ENCODE measurements around the gene ABCC5.

Gene ABCC5

GRCh38 chr3:184017672-184018423, at the start of gene ABCC5:
Gene ABCC5, minus strand, starts transcription at chr3:184017884. Its CDS starts 3,492 bp downstream, at chr3:184014392.
- peak; percentile 98 for ATAC-seq (ENCODE audit: low read depth)
- no peaks in the 10 kb centered on the region for H3K9me3 ChIP-seq (ENCODE audit: severe bottlenecking)
- peak within 1 kb of the TSS; percentile 94 for H3K4me3 ChIP-seq (ENCODE audit: severe bottlenecking)
- peak; percentile 84 for TF ChIP-seq CTCF (IDR thresholded peaks at IDR 0.05; ENCODE audit: poor library complexity, severe bottlenecking)
- no peaks in the 10 kb centered on the region for H3K27me3 ChIP-seq (ENCODE audit: insufficient read depth, poor library complexity, severe bottlenecking)
- no peak within 1 kb of the TSS for H3K27ac ChIP-seq (ENCODE audit: poor library complexity, severe bottlenecking)
- H3K36me3 ChIP-seq (ENCODE audit: low read depth): no peaks in the 10 kb centered on the region; the same call in none of the 2 replicates
- DNase-seq (ENCODE audit: low spot score): peak; percentile 90
- peaks cover 5% of the 10 kb centered on the region for H3K4me1 ChIP-seq (ENCODE audit: insufficient read depth, poor library complexity, severe bottlenecking)

- H3K9me3 ChIP-seq (ENCODE audit: severe bottlenecking): no peaks in the 10 kb centered on the region
- H3K27ac ChIP-seq (ENCODE audit: poor library complexity, severe bottlenecking): no peak overlapping the region
- H3K4me3 ChIP-seq (ENCODE audit: severe bottlenecking): no peak overlapping the region
- H3K4me1 ChIP-seq (ENCODE audit: insufficient read depth, poor library complexity, severe bottlenecking): no peaks in the 10 kb centered on the region
- H3K27me3 ChIP-seq (ENCODE audit: insufficient read depth, poor library complexity, severe bottlenecking): no peaks in the 10 kb centered on the region
- TF ChIP-seq CTCF (IDR thresholded peaks at IDR 0.05; ENCODE audit: poor library complexity, severe bottlenecking): no peak
- DNase-seq (ENCODE audit: low spot score) (no peak), ATAC-seq (ENCODE audit: low read depth) (no peak)
- H3K36me3 ChIP-seq (ENCODE audit: low read depth): no peaks in the 10 kb centered on the region
These were observed 48.5 kb upstream of the ABCC5 start for GRCh38 chr3:184066211-184066610.

GRCh38 chr3:184062637-184063036, 45.0 kb upstream of the ABCC5 start:
- Histone ChIP-seq H3K4me1 (ENCODE audit: insufficient read depth, poor library complexity, severe bottlenecking) (no peaks in the 10 kb centered on the region), H3K27me3 (ENCODE audit: insufficient read depth, poor library complexity, severe bottlenecking) (no peaks in the 10 kb centered on the region), H3K9me3 (ENCODE audit: severe bottlenecking) (no peaks in the 10 kb centered on the region), H3K4me3 (ENCODE audit: severe bottlenecking) (no peak overlapping the region), H3K36me3 (ENCODE audit: low read depth) (no peaks in the 10 kb centered on the region), H3K27ac (ENCODE audit: poor library complexity, severe bottlenecking) (no peak overlapping the region)
- no peak for ATAC-seq (ENCODE audit: low read depth)
- no peak for TF ChIP-seq CTCF (IDR thresholded peaks at IDR 0.05; ENCODE audit: poor library complexity, severe bottlenecking)
- no peak for DNase-seq (ENCODE audit: low spot score)

GRCh38 chr3:184059424-184059823, 41.7 kb upstream of the ABCC5 start:
- Histone ChIP-seq H3K36me3 (ENCODE audit: low read depth) (no peaks in the 10 kb centered on the region), H3K9me3 (ENCODE audit: severe bottlenecking) (no peaks in the 10 kb centered on the region), H3K27ac (ENCODE audit: poor library complexity, severe bottlenecking) (no peak overlapping the region), H3K27me3 (ENCODE audit: insufficient read depth, poor library complexity, severe bottlenecking) (no peaks in the 10 kb centered on the region), H3K4me1 (ENCODE audit: insufficient read depth, poor library complexity, severe bottlenecking) (no peaks in the 10 kb centered on the region), H3K4me3 (ENCODE audit: severe bottlenecking) (no peak overlapping the region)
- TF ChIP-seq CTCF (IDR thresholded peaks at IDR 0.05; ENCODE audit: poor library complexity, severe bottlenecking): no peak
- no peak for ATAC-seq (ENCODE audit: low read depth)
- DNase-seq (ENCODE audit: low spot score): no peak

- no peak overlapping the region for H3K27ac ChIP-seq (ENCODE audit: poor library complexity, severe bottlenecking)
- H3K36me3 ChIP-seq (ENCODE audit: low read depth): no peaks in the 10 kb centered on the region
- no peak for TF ChIP-seq CTCF (IDR thresholded peaks at IDR 0.05; ENCODE audit: poor library complexity, severe bottlenecking)
These were observed 40.3 kb upstream of the ABCC5 start for GRCh38 chr3:184058029-184058428.

More at GRCh38 chr3:184058029-184058428, 40.3 kb upstream of the ABCC5 start:
- Histone ChIP-seq H3K4me1 (ENCODE audit: insufficient read depth, poor library complexity, severe bottlenecking) (no peaks in the 10 kb centered on the region), H3K4me3 (ENCODE audit: severe bottlenecking) (no peak overlapping the region), H3K27me3 (ENCODE audit: insufficient read depth, poor library complexity, severe bottlenecking) (no peaks in the 10 kb centered on the region), H3K9me3 (ENCODE audit: severe bottlenecking) (no peaks in the 10 kb centered on the region)
- DNase-seq (ENCODE audit: low spot score) (no peak), ATAC-seq (ENCODE audit: low read depth) (no peak)

Measured in RWPE2 (cell line).